ENCODE measurements around the gene PTPRN2. TPM values are rescaled to one million over a fixed set of nuclear protein-coding genes. Genes with fewer than 3 reads are reported as not detected.
"Not testable (repeated sequence)": the region's sequence is repeated elsewhere in the genome, so short reads cannot be mapped to it uniquely, and the experiment has no call there.

The PTPRN2 gene
- total RNA-seq, 1 experiment from 2014 or later = 1.7 TPM

DNA sequence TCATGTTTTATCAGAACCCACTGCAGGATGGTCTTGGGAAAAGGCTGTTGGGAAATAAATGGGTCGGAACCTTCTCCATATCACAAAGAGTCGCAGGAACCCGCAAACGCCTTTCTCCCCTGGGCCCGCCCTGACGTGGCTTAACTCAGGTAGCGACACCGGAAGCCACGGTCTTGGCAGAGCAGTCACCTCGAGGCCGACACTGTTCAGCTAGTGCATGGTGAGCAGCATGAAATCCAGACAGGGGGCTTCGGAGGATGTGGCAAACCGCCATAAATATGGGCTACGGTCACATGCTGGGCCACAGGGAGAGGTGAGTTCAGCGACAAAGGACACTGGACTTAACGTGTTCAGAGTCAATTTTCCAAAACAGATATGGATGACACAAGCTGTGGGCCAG, 421.9 kb downstream of the PTPRN2 start:
- no peaks in the 10 kb centered on the region for H3K9me3 ChIP-seq (ENCODE audit: low read length)
- no peaks in the 10 kb centered on the region for H4K20me1 ChIP-seq (ENCODE audit: insufficient read depth, low read depth, low read length)
- H3K9ac ChIP-seq (ENCODE audit: low read length) = no peak overlapping the region
- no peaks in the 10 kb centered on the region for H3K27me3 ChIP-seq (ENCODE audit: low read length)
- no peak overlapping the region for H3K4me3 ChIP-seq (ENCODE audit: low read length)
- H3K27ac ChIP-seq (ENCODE audit: low read length) = no peak overlapping the region
- H3K79me2 ChIP-seq (ENCODE audit: low read length) = no peaks in the 10 kb centered on the region
- no peaks in the 10 kb centered on the region for H3K4me1 ChIP-seq (ENCODE audit: low read length)
- no peak overlapping the region for H3K4me2 ChIP-seq (ENCODE audit: low read depth, low read length, poor library complexity, severe bottlenecking)
- no peak for DNase-seq
- no peaks in the 10 kb centered on the region for H3K36me3 ChIP-seq (ENCODE audit: insufficient read depth, low read length)
- H3K9me2 ChIP-seq (replicated peaks; ENCODE audit: insufficient read depth, low read length) = no peaks in the 10 kb centered on the region
- no peak overlapping the region for H2AFZ ChIP-seq (ENCODE audit: low read length)

- H3K79me2 ChIP-seq (ENCODE audit: low read length) = no peaks in the 10 kb centered on the region
- no peak overlapping the region for H3K9ac ChIP-seq (ENCODE audit: low read length)
- H3K9me2 ChIP-seq (replicated peaks; ENCODE audit: insufficient read depth, low read length) = no peaks in the 10 kb centered on the region
- no peaks in the 10 kb centered on the region for H4K20me1 ChIP-seq (ENCODE audit: insufficient read depth, low read depth, low read length)
- no peak overlapping the region for H3K4me3 ChIP-seq (ENCODE audit: low read length)
- no peak for DNase-seq
- H2AFZ ChIP-seq (ENCODE audit: low read length) = no peak overlapping the region
- no peaks in the 10 kb centered on the region for H3K4me1 ChIP-seq (ENCODE audit: low read length)
- no peak overlapping the region for H3K27ac ChIP-seq (ENCODE audit: low read length)
- no peaks in the 10 kb centered on the region for H3K27me3 ChIP-seq (ENCODE audit: low read length)
- no peak overlapping the region for H3K4me2 ChIP-seq (ENCODE audit: low read depth, low read length, poor library complexity, severe bottlenecking)
- H3K9me3 ChIP-seq (ENCODE audit: low read length) = no peaks in the 10 kb centered on the region
- no peaks in the 10 kb centered on the region for H3K36me3 ChIP-seq (ENCODE audit: insufficient read depth, low read length)
Measured at GRCh38 chr7:158164101-158165095, 423.2 kb downstream of the PTPRN2 start.

- no peak overlapping the region for H3K4me2 ChIP-seq (ENCODE audit: low read depth, low read length, poor library complexity, severe bottlenecking)
- DNase-seq = no peak
- H3K4me1 ChIP-seq (ENCODE audit: low read length) = no peaks in the 10 kb centered on the region
- no peaks in the 10 kb centered on the region for H3K9me3 ChIP-seq (ENCODE audit: low read length)
- no peaks in the 10 kb centered on the region for H3K36me3 ChIP-seq (ENCODE audit: insufficient read depth, low read length)
- H3K27me3 ChIP-seq (ENCODE audit: low read length) = no peaks in the 10 kb centered on the region
- H2AFZ ChIP-seq (ENCODE audit: low read length) = no peak overlapping the region
- no peaks in the 10 kb centered on the region for H3K79me2 ChIP-seq (ENCODE audit: low read length)
- no peak overlapping the region for H3K4me3 ChIP-seq (ENCODE audit: low read length)
- no peak overlapping the region for H3K27ac ChIP-seq (ENCODE audit: low read length)
- H4K20me1 ChIP-seq (ENCODE audit: insufficient read depth, low read depth, low read length) = no peaks in the 10 kb centered on the region
- H3K9me2 ChIP-seq (replicated peaks; ENCODE audit: insufficient read depth, low read length) = no peaks in the 10 kb centered on the region
- H3K9ac ChIP-seq (ENCODE audit: low read length) = no peak overlapping the region
Measured at GRCh38 chr7:158161194-158161593, 426.4 kb downstream of the PTPRN2 start.

DNA sequence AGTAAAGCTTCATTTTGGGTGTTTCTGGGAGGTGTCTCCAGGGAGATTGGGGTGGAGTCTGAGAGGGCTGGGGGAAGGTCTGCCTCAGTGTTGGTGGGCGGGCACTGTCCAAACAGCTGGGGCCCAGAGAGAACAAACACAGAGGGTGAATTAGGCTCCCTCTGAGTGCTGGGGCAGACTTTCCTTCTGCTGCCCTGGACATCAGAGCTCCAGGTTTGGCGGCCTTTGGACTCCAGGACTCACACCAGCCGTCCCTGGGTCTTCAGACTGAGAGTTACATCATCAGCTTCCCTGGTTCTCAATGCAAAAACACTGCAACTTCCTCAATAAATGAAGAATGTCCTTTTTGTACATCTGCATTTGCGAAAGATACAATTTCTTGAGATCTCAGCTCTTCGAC, 427.4 kb downstream of the PTPRN2 start:
- H3K9me2 ChIP-seq (replicated peaks; ENCODE audit: insufficient read depth, low read length) = no peaks in the 10 kb centered on the region
- H3K9me3 ChIP-seq (ENCODE audit: low read length) = no peaks in the 10 kb centered on the region; the same call in 1 of the 2 replicates
- H3K4me1 ChIP-seq (ENCODE audit: low read length) = no peaks in the 10 kb centered on the region
- H4K20me1 ChIP-seq (ENCODE audit: insufficient read depth, low read depth, low read length) = no peaks in the 10 kb centered on the region
- H3K36me3 ChIP-seq (ENCODE audit: insufficient read depth, low read length) = no peaks in the 10 kb centered on the region
- H3K27ac ChIP-seq (ENCODE audit: low read length) = no peak overlapping the region
- no peak for DNase-seq
- H3K9ac ChIP-seq (ENCODE audit: low read length) = no peak overlapping the region
- no peak overlapping the region for H3K4me2 ChIP-seq (ENCODE audit: low read depth, low read length, poor library complexity, severe bottlenecking)
- H3K79me2 ChIP-seq (ENCODE audit: low read length) = no peaks in the 10 kb centered on the region
- no peak overlapping the region for H3K4me3 ChIP-seq (ENCODE audit: low read length)
- no peaks in the 10 kb centered on the region for H3K27me3 ChIP-seq (ENCODE audit: low read length)
- H2AFZ ChIP-seq (ENCODE audit: low read length) = no peak overlapping the region

DNA sequence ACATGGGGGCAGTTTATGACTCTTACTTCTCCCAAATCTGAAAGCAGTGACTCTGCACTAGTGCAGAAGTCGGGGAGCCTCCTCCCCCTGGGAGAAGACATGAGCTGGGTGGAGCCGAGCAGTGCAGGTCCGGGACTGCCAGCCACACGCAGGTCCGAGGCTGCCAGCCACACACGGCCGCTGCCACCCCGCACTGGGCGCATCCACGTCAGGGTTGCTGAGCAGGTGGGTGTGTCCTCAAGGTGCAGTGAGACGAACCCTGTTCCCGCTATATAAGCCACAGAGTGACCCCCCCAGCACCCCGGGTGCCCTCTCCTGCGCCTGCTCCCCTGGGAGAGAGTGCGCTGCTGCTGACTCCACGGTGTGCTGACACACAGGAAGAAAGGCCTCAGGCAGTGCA, 430.2 kb downstream of the PTPRN2 start:
- no peak overlapping the region for H3K4me2 ChIP-seq (ENCODE audit: low read depth, low read length, poor library complexity, severe bottlenecking)
- H3K9me2 ChIP-seq (replicated peaks; ENCODE audit: insufficient read depth, low read length) = no peaks in the 10 kb centered on the region
- H3K4me1 ChIP-seq (ENCODE audit: low read length) = no peaks in the 10 kb centered on the region
- H3K36me3 ChIP-seq (ENCODE audit: insufficient read depth, low read length) = no peaks in the 10 kb centered on the region
- H2AFZ ChIP-seq (ENCODE audit: low read length) = no peak overlapping the region
- no peaks in the 10 kb centered on the region for H3K79me2 ChIP-seq (ENCODE audit: low read length)
- no peaks in the 10 kb centered on the region for H3K27me3 ChIP-seq (ENCODE audit: low read length)
- no peak overlapping the region for H3K27ac ChIP-seq (ENCODE audit: low read length)
- no peak for DNase-seq
- no peaks in the 10 kb centered on the region for H4K20me1 ChIP-seq (ENCODE audit: insufficient read depth, low read depth, low read length)
- H3K4me3 ChIP-seq (ENCODE audit: low read length) = no peak overlapping the region
- no peak overlapping the region for H3K9ac ChIP-seq (ENCODE audit: low read length)
- H3K9me3 ChIP-seq (ENCODE audit: low read length) = no peaks in the 10 kb centered on the region; the same call in 1 of the 2 replicates

GRCh38 chr7:158151273-158151672, 436.4 kb downstream of the PTPRN2 start:
- H3K36me3 ChIP-seq (ENCODE audit: insufficient read depth, low read length); H4K20me1 ChIP-seq (ENCODE audit: insufficient read depth, low read depth, low read length); H3K4me2 ChIP-seq (ENCODE audit: low read depth, low read length, poor library complexity, severe bottlenecking); H3K9me2 ChIP-seq (replicated peaks; ENCODE audit: insufficient read depth, low read length); H3K27me3 ChIP-seq (ENCODE audit: low read length); H3K27ac ChIP-seq (ENCODE audit: low read length); DNase-seq; H2AFZ ChIP-seq (ENCODE audit: low read length); H3K9ac ChIP-seq (ENCODE audit: low read length); H3K4me1 ChIP-seq (ENCODE audit: low read length); H3K79me2 ChIP-seq (ENCODE audit: low read length); H3K4me3 ChIP-seq (ENCODE audit: low read length): not testable (repeated sequence)
- peaks cover 12% of the 10 kb centered on the region for H3K9me3 ChIP-seq (ENCODE audit: low read length)

GRCh38 chr7:158150234-158150633, 437.4 kb downstream of the PTPRN2 start:
- Histone ChIP-seq H3K9ac (ENCODE audit: low read length) (no peak overlapping the region), H3K4me3 (ENCODE audit: low read length) (no peak overlapping the region), H3K9me2 (replicated peaks; ENCODE audit: insufficient read depth, low read length) (no peaks in the 10 kb centered on the region), H3K9me3 (ENCODE audit: low read length) (peaks cover 15% of the 10 kb centered on the region), H3K4me2 (ENCODE audit: low read depth, low read length, poor library complexity, severe bottlenecking) (no peak overlapping the region), H3K36me3 (ENCODE audit: insufficient read depth, low read length) (no peaks in the 10 kb centered on the region), H4K20me1 (ENCODE audit: insufficient read depth, low read depth, low read length) (no peaks in the 10 kb centered on the region), H3K27ac (ENCODE audit: low read length) (no peak overlapping the region), H3K79me2 (ENCODE audit: low read length) (no peaks in the 10 kb centered on the region), H2AFZ (ENCODE audit: low read length) (no peak overlapping the region), H3K4me1 (ENCODE audit: low read length) (no peaks in the 10 kb centered on the region), H3K27me3 (ENCODE audit: low read length) (no peaks in the 10 kb centered on the region)
- DNase-seq = no peak

GRCh38 chr7:158147431-158147830, 440.2 kb downstream of the PTPRN2 start:
- H3K36me3 ChIP-seq (ENCODE audit: insufficient read depth, low read length); H3K4me1 ChIP-seq (ENCODE audit: low read length); H2AFZ ChIP-seq (ENCODE audit: low read length); H3K9ac ChIP-seq (ENCODE audit: low read length); H4K20me1 ChIP-seq (ENCODE audit: insufficient read depth, low read depth, low read length); DNase-seq; H3K27me3 ChIP-seq (ENCODE audit: low read length); H3K4me2 ChIP-seq (ENCODE audit: low read depth, low read length, poor library complexity, severe bottlenecking); H3K9me2 ChIP-seq (replicated peaks; ENCODE audit: insufficient read depth, low read length); H3K79me2 ChIP-seq (ENCODE audit: low read length); H3K27ac ChIP-seq (ENCODE audit: low read length): not testable (repeated sequence)
- Histone ChIP-seq H3K9me3 (ENCODE audit: low read length) (peaks cover 15% of the 10 kb centered on the region), H3K4me3 (ENCODE audit: low read length) (peak overlapping the region; percentile 30; the same call in 1 of the 2 replicates)
